Measurements from ENCODE around the gene SEMA4C. TPM values are rescaled to one million over a fixed set of nuclear protein-coding genes. Genes with fewer than 3 reads are reported as not detected.

SEMA4C gene
- total RNA-seq, 1 donor from 2014 or later = 58.1 TPM

GRCh38 chr2:96821113-96821675 lies 48.7 kb downstream of the SEMA4C start:
- no peaks in the 10 kb centered on the region for H3K9me3 Mint-ChIP-seq
- peak overlapping the region; percentile 78 for H3K27ac Mint-ChIP-seq
- TF ChIP-seq, protein P1, sequence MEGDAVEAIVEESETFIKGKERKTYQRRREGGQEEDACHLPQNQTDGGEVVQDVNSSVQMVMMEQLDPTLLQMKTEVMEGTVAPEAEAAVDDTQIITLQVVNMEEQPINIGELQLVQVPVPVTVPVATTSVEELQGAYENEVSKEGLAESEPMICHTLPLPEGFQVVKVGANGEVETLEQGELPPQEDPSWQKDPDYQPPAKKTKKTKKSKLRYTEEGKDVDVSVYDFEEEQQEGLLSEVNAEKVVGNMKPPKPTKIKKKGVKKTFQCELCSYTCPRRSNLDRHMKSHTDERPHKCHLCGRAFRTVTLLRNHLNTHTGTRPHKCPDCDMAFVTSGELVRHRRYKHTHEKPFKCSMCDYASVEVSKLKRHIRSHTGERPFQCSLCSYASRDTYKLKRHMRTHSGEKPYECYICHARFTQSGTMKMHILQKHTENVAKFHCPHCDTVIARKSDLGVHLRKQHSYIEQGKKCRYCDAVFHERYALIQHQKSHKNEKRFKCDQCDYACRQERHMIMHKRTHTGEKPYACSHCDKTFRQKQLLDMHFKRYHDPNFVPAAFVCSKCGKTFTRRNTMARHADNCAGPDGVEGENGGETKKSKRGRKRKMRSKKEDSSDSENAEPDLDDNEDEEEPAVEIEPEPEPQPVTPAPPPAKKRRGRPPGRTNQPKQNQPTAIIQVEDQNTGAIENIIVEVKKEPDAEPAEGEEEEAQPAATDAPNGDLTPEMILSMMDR (conservative IDR thresholded peaks at IDR 0.05) = no peak
- H3K27me3 Mint-ChIP-seq = no peaks in the 10 kb centered on the region
- no peak for DNase-seq (ENCODE audit: extremely low spot score, unreplicated experiment)
- peaks cover 50% of the 10 kb centered on the region for H3K4me1 Mint-ChIP-seq (ENCODE audit: unreplicated experiment)
- peaks cover 16% of the 10 kb centered on the region for H3K36me3 Mint-ChIP-seq
- peak overlapping the region; percentile 66 for H3K4me3 Mint-ChIP-seq

GRCh38 chr2:96819876-96820511 lies 49.9 kb downstream of the SEMA4C start:
- H3K4me3 Mint-ChIP-seq = peak overlapping the region; percentile 91
- no peak for DNase-seq (ENCODE audit: extremely low spot score, unreplicated experiment)
- peaks cover 16% of the 10 kb centered on the region for H3K36me3 Mint-ChIP-seq
- H3K4me1 Mint-ChIP-seq (ENCODE audit: unreplicated experiment) = peaks cover 56% of the 10 kb centered on the region
- H3K27me3 Mint-ChIP-seq = no peaks in the 10 kb centered on the region
- no peaks in the 10 kb centered on the region for H3K9me3 Mint-ChIP-seq
- TF ChIP-seq, protein P1 (conservative IDR thresholded peaks at IDR 0.05) = no peak
- H3K27ac Mint-ChIP-seq = peak overlapping the region; percentile 78

- TF ChIP-seq, protein P1 (conservative IDR thresholded peaks at IDR 0.05) = no peak
- Mint-ChIP-seq H3K27me3 (no peaks in the 10 kb centered on the region), H3K4me1 (ENCODE audit: unreplicated experiment) (peaks cover 57% of the 10 kb centered on the region), H3K27ac (peak overlapping the region; percentile 78), H3K9me3 (no peaks in the 10 kb centered on the region), H3K4me3 (peak overlapping the region; percentile 91), H3K36me3 (peaks cover 16% of the 10 kb centered on the region)
- no peak for DNase-seq (ENCODE audit: extremely low spot score, unreplicated experiment)
These were observed 50.6 kb downstream of the SEMA4C start for GRCh38 chr2:96819128-96819875.

DNA sequence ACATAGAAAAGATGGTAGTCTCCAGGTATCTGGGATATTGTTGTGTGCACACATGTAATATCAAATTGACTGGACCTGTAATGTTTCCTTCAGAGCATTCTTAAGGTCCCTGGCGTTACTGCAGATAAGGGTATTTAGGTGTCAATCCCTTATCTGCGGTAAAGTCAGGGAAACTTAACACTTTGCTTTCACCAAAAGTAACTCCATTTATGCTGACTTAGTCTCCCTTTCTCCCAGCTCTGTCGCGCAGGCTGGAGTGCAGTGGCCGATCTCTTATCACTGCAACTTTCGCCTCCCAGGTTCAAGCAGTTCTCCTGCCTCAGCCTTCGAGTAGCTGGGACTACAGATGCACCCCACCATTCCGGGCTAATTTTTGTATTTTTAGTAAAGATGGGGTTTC lies 52.0 kb downstream of the SEMA4C start:
- no peaks in the 10 kb centered on the region for H3K9me3 Mint-ChIP-seq
- peak overlapping the region; percentile 91 for H3K4me3 Mint-ChIP-seq
- TF ChIP-seq, protein P1 (conservative IDR thresholded peaks at IDR 0.05) = no peak
- peak overlapping the region; percentile 33 for H3K27ac Mint-ChIP-seq
- H3K4me1 Mint-ChIP-seq (ENCODE audit: unreplicated experiment) = peaks cover 52% of the 10 kb centered on the region
- peaks cover 16% of the 10 kb centered on the region for H3K36me3 Mint-ChIP-seq
- DNase-seq (ENCODE audit: extremely low spot score, unreplicated experiment) = no peak
- H3K27me3 Mint-ChIP-seq = no peaks in the 10 kb centered on the region

- H3K9me3 Mint-ChIP-seq = no peaks in the 10 kb centered on the region
- H3K27ac Mint-ChIP-seq = no peak overlapping the region
- peaks cover 20% of the 10 kb centered on the region for H3K36me3 Mint-ChIP-seq
- peaks cover 49% of the 10 kb centered on the region for H3K4me1 Mint-ChIP-seq (ENCODE audit: unreplicated experiment)
- no peaks in the 10 kb centered on the region for H3K27me3 Mint-ChIP-seq
- DNase-seq (ENCODE audit: extremely low spot score, unreplicated experiment) = peak; percentile 79
- TF ChIP-seq, protein P1 (conservative IDR thresholded peaks at IDR 0.05) = no peak
- peak overlapping the region; percentile 91 for H3K4me3 Mint-ChIP-seq
These were observed 52.8 kb downstream of the SEMA4C start for GRCh38 chr2:96816836-96817702.

Data from type B pancreatic cell (in vitro differentiated cells).